Stimulated activated CD4-positive, alpha-beta T cell treated with anti-CD3 and anti-CD28 coated beads, Interleukin-1b, Interleukin-23, amount 100 ng/mL, for 4 hours (primary cell): ENCODE results near the gene HM13.
"Not testable (repeated sequence)": the region's sequence is repeated elsewhere in the genome, so short reads cannot be mapped to it uniquely, and the experiment has no call there.

ENCODE experiments used
- DNase-seq, 2 donors: peaks; one replicate each; pipeline ENCODE4 v3.0.0-alpha.2; 2020; ENCODE audit warnings: low read depth in 2 of 2

Gene HM13

GRCh38 chr20:31514154-31515071 lies at the start of gene HM13:
HM13 (plus strand) TSS chr20:31514442; CDS start chr20:31514552, 110 bp downstream.
- peak; percentile 80 to 82 for DNase-seq

GRCh38 chr20:31470946-31471345 lies 43.3 kb upstream of the HM13 start:
- DNase-seq: not testable (repeated sequence)

GRCh38 chr20:31472395-31473330 lies 41.6 kb upstream of the HM13 start:
- no peak for DNase-seq

- DNase-seq: no peak
Measured at GRCh38 chr20:31473331-31474096, 40.7 kb upstream of the HM13 start.

- no peak for DNase-seq
Measured at GRCh38 chr20:31474097-31474436, 40.2 kb upstream of the HM13 start.

- no peak for DNase-seq
Measured at GRCh38 chr20:31474758-31475427, 39.3 kb upstream of the HM13 start, which contains the start of the genes DEFB124 and REM1. DEFB124 (minus strand) TSS chr20:31475127; CDS start chr20:31473013, 2,114 bp downstream. REM1 (plus strand) TSS chr20:31475288; CDS start chr20:31476446, 1,158 bp downstream.

GRCh38 chr20:31475472-31476293 lies 38.6 kb upstream of the HM13 start:
- no peak for DNase-seq

- DNase-seq: no peak
Measured at GRCh38 chr20:31476294-31476585, 38.0 kb upstream of the HM13 start.

- no peak for DNase-seq
Measured at GRCh38 chr20:31476643-31477215, 37.5 kb upstream of the HM13 start.

- no peak for DNase-seq
Measured at GRCh38 chr20:31484001-31484400, 30.2 kb upstream of the HM13 start.

- DNase-seq: no peak
Measured at GRCh38 chr20:31485450-31486339, 28.5 kb upstream of the HM13 start.

GRCh38 chr20:31488115-31488514 lies 26.1 kb upstream of the HM13 start:
- DNase-seq: no peak

GRCh38 chr20:31489152-31489551 lies 25.1 kb upstream of the HM13 start:
- no peak for DNase-seq

- DNase-seq: no peak
Measured at GRCh38 chr20:31490752-31491151, 23.5 kb upstream of the HM13 start.

- DNase-seq: no peak
Measured at GRCh38 chr20:31494131-31494530, 20.1 kb upstream of the HM13 start.

GRCh38 chr20:31496761-31497295 lies 17.4 kb upstream of the HM13 start:
- no peak for DNase-seq

GRCh38 chr20:31497838-31498540 lies 16.3 kb upstream of the HM13 start:
- DNase-seq: no peak

GRCh38 chr20:31500527-31500926 lies 13.7 kb upstream of the HM13 start:
- DNase-seq: no peak
